Parathyroid adenoma (tissue), 2 donors: ENCODE results near the gene GRAMD1A.
A peak's percentile ranks its signal among the peaks of the same experiment; 100 is the strongest.

Experiments
- H2AFZ ChIP-seq: fragments of 300-600 bp; sonication (generic); one replicate; pipeline ENCODE4 v1.7.0; 2017; ENCODE audit warnings: antibody characterized with exemption, mild to moderate bottlenecking
- H3K27ac ChIP-seq: fragments of 300-600 bp; sonication (generic); one replicate; pipeline ENCODE4 v1.7.0; 2017
- H3K27me3 ChIP-seq: fragments of 300-600 bp; sonication (generic); one replicate; pipeline ENCODE4 v1.7.0; 2017; ENCODE audit warnings: low read length; ENCODE audit not compliant: control insufficient read depth, insufficient read depth
- H3K36me3 ChIP-seq: fragments of 300-600 bp; sonication (generic); one replicate; pipeline ENCODE4 v1.7.0; 2017; ENCODE audit warnings: low read length; ENCODE audit not compliant: control insufficient read depth, insufficient read depth
- H3K4me1 ChIP-seq: fragments of 300-600 bp; sonication (generic); one replicate; pipeline ENCODE4 v1.7.0; 2017; ENCODE audit warnings: control low read depth
- H3K4me2 ChIP-seq: fragments of 300-600 bp; sonication (generic); one replicate; pipeline ENCODE4 v1.7.0; 2017; ENCODE audit warnings: low read length
- H3K4me3 ChIP-seq: fragments of 300-600 bp; sonication (generic); one replicate; pipeline ENCODE4 v1.7.0; 2017; ENCODE audit warnings: low read depth, low read length
- H3K79me2 ChIP-seq: fragments of 300-600 bp; sonication (generic); one replicate; pipeline ENCODE4 v1.7.0; 2017; ENCODE audit warnings: control low read depth
- H3K9ac ChIP-seq: fragments of 300-600 bp; sonication (generic); one replicate; pipeline ENCODE4 v1.7.0; 2017; ENCODE audit warnings: mild to moderate bottlenecking
- H3K9me3 ChIP-seq: fragments of 300-600 bp; sonication (generic); one replicate; pipeline ENCODE4 v1.7.0; 2017; ENCODE audit warnings: low read length; ENCODE audit not compliant: control insufficient read depth
- TF ChIP-seq, protein P1 (sequence below): fragments of 300-600 bp; sonication (generic); IDR thresholded peaks from one replicate; pipeline ENCODE4 v1.7.0; 2017; ENCODE audit warnings: antibody characterized with exemption, mild to moderate bottlenecking
- donor health status: primary hyperparathyroidism.

The GRAMD1A gene

GRCh38 chr19:35065574-35065973 is 65.5 kb downstream of the GRAMD1A start:
- Histone ChIP-seq H2AFZ (no peak overlapping the region), H3K27ac (no peak overlapping the region), H3K79me2 (no peaks in the 10 kb centered on the region), H3K9me3 (no peaks in the 10 kb centered on the region), H3K27me3 (no peaks in the 10 kb centered on the region), H3K9ac (no peak overlapping the region), H3K4me1 (peaks cover 18% of the 10 kb centered on the region), H3K36me3 (no peaks in the 10 kb centered on the region), H3K4me2 (no peak overlapping the region), H3K4me3 (no peak overlapping the region)
- TF ChIP-seq, protein P1, sequence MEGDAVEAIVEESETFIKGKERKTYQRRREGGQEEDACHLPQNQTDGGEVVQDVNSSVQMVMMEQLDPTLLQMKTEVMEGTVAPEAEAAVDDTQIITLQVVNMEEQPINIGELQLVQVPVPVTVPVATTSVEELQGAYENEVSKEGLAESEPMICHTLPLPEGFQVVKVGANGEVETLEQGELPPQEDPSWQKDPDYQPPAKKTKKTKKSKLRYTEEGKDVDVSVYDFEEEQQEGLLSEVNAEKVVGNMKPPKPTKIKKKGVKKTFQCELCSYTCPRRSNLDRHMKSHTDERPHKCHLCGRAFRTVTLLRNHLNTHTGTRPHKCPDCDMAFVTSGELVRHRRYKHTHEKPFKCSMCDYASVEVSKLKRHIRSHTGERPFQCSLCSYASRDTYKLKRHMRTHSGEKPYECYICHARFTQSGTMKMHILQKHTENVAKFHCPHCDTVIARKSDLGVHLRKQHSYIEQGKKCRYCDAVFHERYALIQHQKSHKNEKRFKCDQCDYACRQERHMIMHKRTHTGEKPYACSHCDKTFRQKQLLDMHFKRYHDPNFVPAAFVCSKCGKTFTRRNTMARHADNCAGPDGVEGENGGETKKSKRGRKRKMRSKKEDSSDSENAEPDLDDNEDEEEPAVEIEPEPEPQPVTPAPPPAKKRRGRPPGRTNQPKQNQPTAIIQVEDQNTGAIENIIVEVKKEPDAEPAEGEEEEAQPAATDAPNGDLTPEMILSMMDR: no peak

- H3K4me2 ChIP-seq: no peak overlapping the region
- no peak overlapping the region for H3K4me3 ChIP-seq
- H3K79me2 ChIP-seq: no peaks in the 10 kb centered on the region
- H3K9me3 ChIP-seq: no peaks in the 10 kb centered on the region
- no peaks in the 10 kb centered on the region for H3K27me3 ChIP-seq
- no peak overlapping the region for H3K9ac ChIP-seq
- TF ChIP-seq, protein P1: no peak
- H3K27ac ChIP-seq: no peak overlapping the region
- peaks cover 18% of the 10 kb centered on the region for H3K4me1 ChIP-seq
- no peak overlapping the region for H2AFZ ChIP-seq
- no peaks in the 10 kb centered on the region for H3K36me3 ChIP-seq
Measured at GRCh38 chr19:35066121-35066520, 66.0 kb downstream of the GRAMD1A start.

DNA sequence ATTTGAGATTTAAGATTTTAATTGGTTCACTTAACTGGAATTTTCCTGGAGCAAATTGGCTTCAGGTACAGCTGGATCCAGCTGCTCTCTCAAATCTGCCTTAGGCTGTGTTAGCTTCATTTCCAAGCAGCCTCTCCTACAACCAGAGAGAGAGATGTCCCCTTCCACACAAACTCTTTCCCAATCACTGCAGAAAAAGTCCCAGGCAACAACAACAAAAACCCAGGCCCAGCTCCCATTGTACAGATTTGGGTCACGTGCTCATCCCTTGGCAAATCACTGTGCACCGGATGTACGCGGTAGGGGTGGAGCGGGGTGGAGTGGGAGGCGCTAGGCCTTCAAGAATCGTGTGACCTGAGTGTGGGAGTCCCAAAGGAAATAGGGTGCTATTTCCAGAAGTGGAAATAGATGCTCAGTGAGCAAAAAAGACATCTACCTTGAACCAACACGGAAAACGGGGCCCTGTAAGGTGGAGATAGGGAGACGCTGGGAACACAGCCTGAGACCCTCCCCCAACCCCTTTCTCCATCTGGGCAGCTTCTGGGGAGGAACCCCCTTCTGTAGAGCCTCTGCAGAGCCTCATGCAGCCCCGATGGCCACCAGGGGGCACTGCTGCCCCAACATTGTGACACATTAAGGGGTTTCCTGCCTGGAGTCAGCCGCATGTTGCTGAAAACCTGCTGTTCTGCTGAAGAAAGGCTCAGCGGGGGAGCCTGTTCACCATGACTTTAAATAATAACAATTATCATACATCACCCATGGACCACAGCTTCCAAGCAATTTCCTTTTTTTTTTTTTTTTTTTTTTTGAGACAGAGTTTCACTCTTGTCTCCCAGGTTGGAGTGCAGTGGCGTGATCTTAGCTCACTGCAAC is 66.8 kb downstream of the GRAMD1A start:
- H3K9ac ChIP-seq: no peak overlapping the region
- no peak overlapping the region for H2AFZ ChIP-seq
- TF ChIP-seq, protein P1: peak; percentile 90
- H3K27me3 ChIP-seq: no peaks in the 10 kb centered on the region
- no peak overlapping the region for H3K4me2 ChIP-seq
- no peak overlapping the region for H3K4me3 ChIP-seq
- no peaks in the 10 kb centered on the region for H3K79me2 ChIP-seq
- H3K9me3 ChIP-seq: no peaks in the 10 kb centered on the region
- peaks cover 18% of the 10 kb centered on the region for H3K4me1 ChIP-seq
- H3K36me3 ChIP-seq: no peaks in the 10 kb centered on the region
- H3K27ac ChIP-seq: no peak overlapping the region

DNA sequence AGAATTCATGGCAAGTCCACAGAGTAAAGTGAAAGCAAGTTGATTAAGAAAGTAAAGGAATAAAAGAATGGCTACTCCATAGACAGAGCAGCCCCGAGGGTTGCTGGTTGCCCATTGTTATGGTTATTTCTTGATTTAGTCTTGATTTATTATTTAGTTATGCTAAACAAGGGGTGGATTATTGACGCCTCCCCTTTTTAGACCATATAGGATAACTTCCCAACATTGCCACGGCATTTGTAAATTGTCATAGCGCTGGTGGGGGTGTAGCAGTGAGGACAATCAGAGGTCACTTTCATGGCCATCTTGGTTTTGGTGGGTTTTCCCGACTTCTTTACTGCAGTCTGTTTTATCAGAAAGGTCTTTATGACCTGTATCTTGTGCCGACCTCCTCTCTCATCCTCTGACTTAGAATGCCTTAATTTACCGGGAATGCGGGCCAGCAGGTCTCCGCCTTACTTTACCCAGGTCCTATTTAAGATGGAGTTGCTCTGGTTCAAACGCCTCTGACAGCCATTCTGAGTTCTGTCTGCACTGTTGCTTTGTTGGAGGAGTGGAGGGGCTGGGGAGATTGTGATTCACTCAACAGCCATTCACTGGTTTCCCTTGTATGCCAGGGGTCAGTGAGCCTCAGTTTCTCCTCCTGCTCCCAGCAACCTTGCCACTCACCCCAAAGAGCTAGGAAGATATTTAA is 69.0 kb downstream of the GRAMD1A start:
- Histone ChIP-seq H3K4me1 (peaks cover 18% of the 10 kb centered on the region), H3K9ac (no peak overlapping the region), H3K27ac (no peak overlapping the region), H3K4me3 (peak overlapping the region; percentile 36), H3K4me2 (peak overlapping the region; percentile 61), H3K27me3 (no peaks in the 10 kb centered on the region), H3K79me2 (no peaks in the 10 kb centered on the region), H3K36me3 (no peaks in the 10 kb centered on the region), H3K9me3 (no peaks in the 10 kb centered on the region), H2AFZ (no peak overlapping the region)
- TF ChIP-seq, protein P1: no peak
